ENCODE data around the gene TRA2A. TPM values are rescaled to one million over a fixed set of nuclear protein-coding genes. Genes with fewer than 3 reads are reported as not detected.
A peak's percentile ranks its signal among the peaks of the same experiment; 100 is the strongest.

The TRA2A gene
- polyA plus RNA-seq, 2 donors: 54.6 to 93.7 TPM

- Histone ChIP-seq H3K4me3 (ENCODE audit: low read depth in 1 of 2, low read length in 2 of 2) (no peak overlapping the region), H3K4me1 (ENCODE audit: control insufficient read depth in 2 of 2, insufficient read depth in 2 of 2, low read length in 1 of 2) (no peaks in the 10 kb centered on the region), H3K27me3 (ENCODE audit: control insufficient read depth in 1 of 2, insufficient read depth in 2 of 2, low read length in 2 of 2) (peaks cover 4 to 5% of the 10 kb centered on the region in 2 donors), H3K36me3 (ENCODE audit: control insufficient read depth in 2 of 2, insufficient read depth in 2 of 2, low read length in 1 of 2) (no peaks in the 10 kb centered on the region), H3K9me3 (ENCODE audit: control insufficient read depth in 2 of 2, insufficient read depth in 1 of 2, low read depth in 1 of 2, low read length in 1 of 2) (no peaks in the 10 kb centered on the region), H3K27ac (ENCODE audit: low read depth in 2 of 2, low read length in 1 of 2) (no peak overlapping the region)
- WGBS, 2 donors: 92 to 94% methylated on average over 4 of the region's 4 CpGs
These were observed 49.1 kb downstream of the TRA2A start for GRCh38 chr7:23482686-23483085.

- Histone ChIP-seq H3K36me3 (ENCODE audit: control insufficient read depth in 2 of 2, insufficient read depth in 2 of 2, low read length in 1 of 2) (no peaks in the 10 kb centered on the region), H3K9me3 (ENCODE audit: control insufficient read depth in 2 of 2, insufficient read depth in 1 of 2, low read depth in 1 of 2, low read length in 1 of 2) (peaks cover 0 to 4% of the 10 kb centered on the region in 2 donors), H3K4me1 (ENCODE audit: control insufficient read depth in 2 of 2, insufficient read depth in 2 of 2, low read length in 1 of 2) (peaks cover 0 to 9% of the 10 kb centered on the region in 2 donors), H3K27ac (ENCODE audit: low read depth in 2 of 2, low read length in 1 of 2) (no peak overlapping the region), H3K4me3 (ENCODE audit: low read depth in 1 of 2, low read length in 2 of 2) (no peak overlapping the region), H3K27me3 (ENCODE audit: control insufficient read depth in 1 of 2, insufficient read depth in 2 of 2, low read length in 2 of 2) (peaks cover 4 to 20% of the 10 kb centered on the region in 2 donors)
- 73 to 75% methylated on average over 6 of the region's 6 CpGs for WGBS, 2 donors
These were observed 53.6 kb downstream of the TRA2A start for GRCh38 chr7:23477962-23478866.

- H3K27me3 ChIP-seq (ENCODE audit: control insufficient read depth in 1 of 2, insufficient read depth in 2 of 2, low read length in 2 of 2): peaks cover 4 to 20% of the 10 kb centered on the region in 2 donors
- no peaks in the 10 kb centered on the region for H3K36me3 ChIP-seq (ENCODE audit: control insufficient read depth in 2 of 2, insufficient read depth in 2 of 2, low read length in 1 of 2)
- H3K27ac ChIP-seq (ENCODE audit: low read depth in 2 of 2, low read length in 1 of 2): no peak overlapping the region
- H3K4me3 ChIP-seq (ENCODE audit: low read depth in 1 of 2, low read length in 2 of 2): no peak overlapping the region
- H3K4me1 ChIP-seq (ENCODE audit: control insufficient read depth in 2 of 2, insufficient read depth in 2 of 2, low read length in 1 of 2): peaks cover 0 to 9% of the 10 kb centered on the region in 2 donors
- peaks cover 0 to 4% of the 10 kb centered on the region in 2 donors for H3K9me3 ChIP-seq (ENCODE audit: control insufficient read depth in 2 of 2, insufficient read depth in 1 of 2, low read depth in 1 of 2, low read length in 1 of 2)
- 78 to 86% methylated on average over 1 of the region's 1 CpG for WGBS, 2 donors
These were observed 54.7 kb downstream of the TRA2A start for GRCh38 chr7:23477157-23477499.

DNA sequence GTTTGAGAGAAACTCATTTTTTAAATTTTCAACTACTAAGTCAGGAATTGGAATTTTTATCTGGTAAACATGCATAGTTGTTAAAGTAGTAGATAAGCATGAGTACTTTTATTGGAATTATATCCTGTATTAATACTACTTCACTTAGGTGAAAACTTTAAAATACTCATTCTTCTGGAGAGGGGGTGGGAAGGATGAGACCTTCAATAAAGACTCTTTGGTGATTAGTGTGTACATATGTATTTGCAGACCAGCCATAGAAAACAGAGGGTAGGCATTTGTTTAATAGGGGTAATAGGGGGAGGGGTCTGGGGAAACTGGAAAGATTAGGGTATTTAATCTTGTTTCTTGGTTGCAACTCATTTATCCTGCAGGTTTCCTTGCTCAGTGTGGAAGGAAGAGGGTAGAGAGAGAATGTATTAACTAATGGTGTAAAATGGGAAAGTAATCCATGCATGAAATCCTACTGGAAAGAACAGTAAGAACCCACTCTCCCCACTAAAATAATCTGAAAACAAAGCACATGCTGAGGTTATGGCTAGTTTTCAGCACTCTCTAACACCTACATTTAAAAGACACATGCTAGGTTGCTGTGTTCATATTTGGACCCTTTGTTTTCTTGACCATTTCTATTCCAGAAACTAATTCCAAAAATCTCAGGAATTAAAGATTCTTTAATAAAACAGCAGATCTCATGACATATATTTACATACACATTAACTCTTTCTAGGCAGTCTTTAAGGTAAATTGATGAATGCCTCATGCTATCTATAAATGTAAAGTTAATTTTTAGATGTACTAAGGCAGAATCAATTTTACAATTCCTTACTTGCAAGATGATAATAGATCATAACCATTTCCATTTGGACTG is 55.3 kb downstream of the TRA2A start:
- peaks cover 0 to 4% of the 10 kb centered on the region in 2 donors for H3K9me3 ChIP-seq (ENCODE audit: control insufficient read depth in 2 of 2, insufficient read depth in 1 of 2, low read depth in 1 of 2, low read length in 1 of 2)
- no peaks in the 10 kb centered on the region for H3K36me3 ChIP-seq (ENCODE audit: control insufficient read depth in 2 of 2, insufficient read depth in 2 of 2, low read length in 1 of 2)
- H3K27me3 ChIP-seq (ENCODE audit: control insufficient read depth in 1 of 2, insufficient read depth in 2 of 2, low read length in 2 of 2): peaks cover 4 to 23% of the 10 kb centered on the region in 2 donors

GRCh38 chr7:23475576-23475839 is 56.3 kb downstream of the TRA2A start:
- Histone ChIP-seq H3K27ac (ENCODE audit: low read depth in 2 of 2, low read length in 1 of 2) (no peak overlapping the region), H3K36me3 (ENCODE audit: control insufficient read depth in 2 of 2, insufficient read depth in 2 of 2, low read length in 1 of 2) (no peaks in the 10 kb centered on the region), H3K27me3 (ENCODE audit: control insufficient read depth in 1 of 2, insufficient read depth in 2 of 2, low read length in 2 of 2) (peaks cover 2 to 30% of the 10 kb centered on the region in 2 donors), H3K9me3 (ENCODE audit: control insufficient read depth in 2 of 2, insufficient read depth in 1 of 2, low read depth in 1 of 2, low read length in 1 of 2) (peaks cover 0 to 4% of the 10 kb centered on the region in 2 donors), H3K4me3 (ENCODE audit: low read depth in 1 of 2, low read length in 2 of 2) (no peak overlapping the region), H3K4me1 (ENCODE audit: control insufficient read depth in 2 of 2, insufficient read depth in 2 of 2, low read length in 1 of 2) (peaks cover 4 to 10% of the 10 kb centered on the region in 2 donors)

More for the DNA sequence above, 55.3 kb downstream of the TRA2A start:
- H3K27ac ChIP-seq (ENCODE audit: low read depth in 2 of 2, low read length in 1 of 2): no peak overlapping the region
- peaks cover 0 to 9% of the 10 kb centered on the region in 2 donors for H3K4me1 ChIP-seq (ENCODE audit: control insufficient read depth in 2 of 2, insufficient read depth in 2 of 2, low read length in 1 of 2)
- H3K4me3 ChIP-seq (ENCODE audit: low read depth in 1 of 2, low read length in 2 of 2): no peak overlapping the region

- H3K9me3 ChIP-seq (ENCODE audit: control insufficient read depth in 2 of 2, insufficient read depth in 1 of 2, low read depth in 1 of 2, low read length in 1 of 2): peaks cover 0 to 4% of the 10 kb centered on the region in 2 donors
- H3K36me3 ChIP-seq (ENCODE audit: control insufficient read depth in 2 of 2, insufficient read depth in 2 of 2, low read length in 1 of 2): no peaks in the 10 kb centered on the region
- H3K27me3 ChIP-seq (ENCODE audit: control insufficient read depth in 1 of 2, insufficient read depth in 2 of 2, low read length in 2 of 2): peaks cover 0 to 32% of the 10 kb centered on the region in 2 donors
- H3K4me1 ChIP-seq (ENCODE audit: control insufficient read depth in 2 of 2, insufficient read depth in 2 of 2, low read length in 1 of 2): peaks cover 4 to 13% of the 10 kb centered on the region in 2 donors
- peak overlapping the region in 1 of 2 donors; percentile 47 for H3K4me3 ChIP-seq (ENCODE audit: low read depth in 1 of 2, low read length in 2 of 2)
- no peak overlapping the region for H3K27ac ChIP-seq (ENCODE audit: low read depth in 2 of 2, low read length in 1 of 2)
- 8 to 12% methylated on average over 15 of the region's 15 CpGs for WGBS, 2 donors
These were observed 56.8 kb downstream of the TRA2A start for GRCh38 chr7:23474829-23475575.

- Histone ChIP-seq H3K4me3 (ENCODE audit: low read depth in 1 of 2, low read length in 2 of 2) (peak overlapping the region; percentile 47 to 50), H3K9me3 (ENCODE audit: control insufficient read depth in 2 of 2, insufficient read depth in 1 of 2, low read depth in 1 of 2, low read length in 1 of 2) (peaks cover 0 to 4% of the 10 kb centered on the region in 2 donors), H3K27me3 (ENCODE audit: control insufficient read depth in 1 of 2, insufficient read depth in 2 of 2, low read length in 2 of 2) (peaks cover 0 to 38% of the 10 kb centered on the region in 2 donors), H3K27ac (ENCODE audit: low read depth in 2 of 2, low read length in 1 of 2) (no peak overlapping the region), H3K36me3 (ENCODE audit: control insufficient read depth in 2 of 2, insufficient read depth in 2 of 2, low read length in 1 of 2) (no peaks in the 10 kb centered on the region), H3K4me1 (ENCODE audit: control insufficient read depth in 2 of 2, insufficient read depth in 2 of 2, low read length in 1 of 2) (peaks cover 10 to 14% of the 10 kb centered on the region in 2 donors)
- 2% methylated on average over 66 of the region's 66 CpGs for WGBS, 2 donors
These were observed 57.5 kb downstream of the TRA2A start for GRCh38 chr7:23474094-23474828.

DNA sequence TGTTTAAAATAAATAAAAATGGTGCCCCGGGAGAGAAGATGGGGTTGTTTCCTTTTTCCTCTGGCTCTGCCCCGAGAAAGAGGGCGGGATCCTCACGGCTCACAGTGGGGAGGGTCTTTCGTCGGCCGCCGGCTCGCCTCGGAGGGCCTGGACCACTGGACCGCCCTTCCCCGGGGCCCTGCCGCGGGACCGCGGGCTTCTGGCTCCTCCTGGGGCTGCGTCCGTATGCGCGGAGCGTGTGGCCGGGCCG is 58.0 kb downstream of the TRA2A start:
- H3K36me3 ChIP-seq (ENCODE audit: control insufficient read depth in 2 of 2, insufficient read depth in 2 of 2, low read length in 1 of 2): no peaks in the 10 kb centered on the region

More for the DNA sequence above, 58.0 kb downstream of the TRA2A start:
- Histone ChIP-seq H3K27me3 (ENCODE audit: control insufficient read depth in 1 of 2, insufficient read depth in 2 of 2, low read length in 2 of 2) (peaks cover 0 to 42% of the 10 kb centered on the region in 2 donors), H3K4me3 (ENCODE audit: low read depth in 1 of 2, low read length in 2 of 2) (peak overlapping the region; percentile 47 to 50), H3K27ac (ENCODE audit: low read depth in 2 of 2, low read length in 1 of 2) (no peak overlapping the region), H3K9me3 (ENCODE audit: control insufficient read depth in 2 of 2, insufficient read depth in 1 of 2, low read depth in 1 of 2, low read length in 1 of 2) (peaks cover 0 to 4% of the 10 kb centered on the region in 2 donors), H3K4me1 (ENCODE audit: control insufficient read depth in 2 of 2, insufficient read depth in 2 of 2, low read length in 1 of 2) (peaks cover 15 to 18% of the 10 kb centered on the region in 2 donors)
- WGBS, 2 donors: 2 to 3% methylated on average over 23 of the region's 23 CpGs

All from esophagus (tissue), 2 donors.